ENCODE measurements around the gene TRIO.

Gene TRIO

DNA sequence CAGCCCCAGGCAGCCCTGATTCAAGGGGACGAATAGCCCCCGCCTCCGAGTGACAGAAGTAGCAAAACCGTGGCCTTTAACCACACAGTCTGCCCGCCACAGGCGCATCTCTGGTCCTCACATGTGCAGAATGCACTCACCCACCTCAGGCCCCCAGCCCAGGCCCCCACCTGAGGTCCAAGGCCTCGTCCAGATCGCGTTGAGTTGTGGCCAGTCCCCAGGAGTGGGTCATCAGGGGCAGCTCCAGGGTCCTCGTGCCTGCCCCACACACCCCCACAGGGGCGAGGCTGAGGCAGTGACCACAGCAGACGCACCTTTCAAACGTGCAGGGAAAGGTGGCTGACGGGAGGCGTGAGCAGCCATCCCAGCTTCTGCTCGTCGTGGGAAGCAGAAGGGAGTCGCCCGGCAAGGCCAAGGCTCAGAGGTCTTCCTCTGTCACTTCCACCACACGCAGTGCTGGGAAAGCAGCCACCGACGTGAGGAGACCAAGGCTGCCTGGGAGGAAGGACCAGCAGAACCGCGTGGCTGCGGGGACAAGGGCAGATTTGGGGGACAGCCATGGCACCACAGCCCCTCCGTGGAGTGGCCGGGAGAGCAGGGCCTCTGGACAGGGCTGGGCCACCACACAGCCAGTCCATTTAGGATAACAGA is 360.7 kb downstream of the TRIO start:
- DNase-seq, result no peak

DNA sequence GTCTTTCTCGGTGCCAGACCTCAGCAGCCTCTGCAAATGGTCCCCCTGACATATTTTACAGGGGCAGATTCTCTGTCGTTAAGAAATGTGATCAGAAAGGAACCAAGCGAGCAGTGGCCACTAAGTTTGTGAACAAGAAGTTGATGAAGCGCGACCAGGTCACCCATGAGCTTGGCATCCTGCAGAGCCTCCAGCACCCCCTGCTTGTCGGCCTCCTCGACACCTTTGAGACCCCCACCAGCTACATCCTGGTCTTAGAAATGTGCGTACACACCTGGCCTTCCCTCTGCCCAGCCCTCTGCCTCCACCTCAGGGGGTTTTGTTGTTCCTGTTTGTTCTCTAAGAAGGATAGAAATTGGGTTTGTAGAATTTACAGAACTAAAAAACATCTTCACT is 361.2 kb downstream of the TRIO start:
- no peak for DNase-seq

DNA sequence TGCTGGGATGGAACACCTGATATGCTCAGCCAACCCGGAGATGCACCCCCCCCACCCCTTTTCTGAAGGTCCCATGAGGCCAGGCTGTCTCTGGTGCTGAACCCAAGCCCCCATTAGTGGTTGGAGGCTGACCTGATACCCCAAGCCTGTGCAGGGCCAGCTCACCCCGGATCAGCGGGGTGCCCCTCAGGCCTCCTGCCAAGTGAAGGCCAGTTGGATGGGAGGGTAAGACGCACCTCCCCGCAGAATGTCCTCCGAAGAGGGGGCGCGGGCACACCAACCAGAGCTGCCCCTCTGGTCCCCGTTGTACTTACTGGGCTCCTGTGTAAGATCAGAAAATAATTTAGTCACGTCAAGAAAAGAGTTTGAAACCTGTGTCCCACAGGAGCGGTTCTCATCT is 361.7 kb downstream of the TRIO start:
- DNase-seq, result no peak

DNA sequence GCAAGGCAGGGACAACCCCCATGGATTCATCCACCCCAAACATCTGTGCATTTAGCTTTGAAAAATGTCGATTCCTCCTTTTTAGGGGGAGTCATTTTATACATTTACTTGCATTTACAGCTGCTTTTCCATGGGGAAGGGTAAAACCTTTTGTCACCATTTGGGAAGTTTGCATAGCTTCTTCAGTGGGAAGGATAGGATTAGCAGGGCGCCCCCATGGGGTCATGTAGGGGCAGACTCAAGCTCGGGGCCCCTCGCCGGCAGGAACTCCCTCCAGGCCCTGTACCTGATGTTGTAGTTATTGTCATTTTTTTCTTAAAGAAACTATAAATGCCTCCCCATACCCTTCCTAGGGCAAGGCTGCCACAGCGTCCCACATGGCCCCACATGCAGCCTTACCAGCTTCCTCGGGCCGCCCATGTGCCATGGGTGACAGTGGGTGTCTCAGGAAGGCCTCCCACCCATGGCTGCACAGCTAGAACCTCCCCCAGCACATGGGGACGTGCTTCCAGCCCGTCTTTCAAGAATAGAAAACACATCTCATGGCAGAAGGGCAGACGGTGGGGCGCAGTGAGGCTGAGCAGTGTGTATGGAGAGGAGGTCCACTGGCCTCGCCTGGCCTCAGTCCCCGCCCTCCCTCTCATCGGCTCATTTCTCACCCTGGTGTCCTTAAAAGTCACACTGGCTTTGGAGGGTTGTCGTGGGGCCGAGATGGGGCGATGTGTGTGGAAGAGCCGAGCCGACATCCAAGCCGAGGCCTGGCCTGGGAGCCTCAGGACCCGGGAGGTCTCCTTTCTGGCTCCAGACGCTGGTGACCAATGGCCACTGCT is 362.4 kb downstream of the TRIO start:
- DNase-seq, result no peak

DNA sequence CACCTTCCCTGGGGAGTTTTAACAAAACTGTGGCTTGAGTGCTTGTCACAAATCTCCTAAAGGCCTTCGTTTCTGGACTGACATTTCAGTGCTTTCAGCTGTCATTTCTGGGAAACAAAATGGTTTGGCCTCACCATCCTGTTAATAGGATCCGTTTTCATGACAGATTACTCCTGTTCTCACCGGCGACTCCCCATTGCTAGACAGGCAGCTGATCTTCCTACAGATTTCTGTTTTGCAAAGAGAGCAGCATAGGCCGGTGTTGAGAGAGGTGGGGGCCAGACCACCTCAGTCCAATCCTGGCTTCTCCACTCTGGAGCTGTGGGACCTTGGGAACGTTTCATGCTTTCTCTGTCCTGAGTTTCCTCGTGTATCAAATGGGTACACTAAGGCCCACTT is 363.0 kb downstream of the TRIO start:
- no peak for DNase-seq

DNA sequence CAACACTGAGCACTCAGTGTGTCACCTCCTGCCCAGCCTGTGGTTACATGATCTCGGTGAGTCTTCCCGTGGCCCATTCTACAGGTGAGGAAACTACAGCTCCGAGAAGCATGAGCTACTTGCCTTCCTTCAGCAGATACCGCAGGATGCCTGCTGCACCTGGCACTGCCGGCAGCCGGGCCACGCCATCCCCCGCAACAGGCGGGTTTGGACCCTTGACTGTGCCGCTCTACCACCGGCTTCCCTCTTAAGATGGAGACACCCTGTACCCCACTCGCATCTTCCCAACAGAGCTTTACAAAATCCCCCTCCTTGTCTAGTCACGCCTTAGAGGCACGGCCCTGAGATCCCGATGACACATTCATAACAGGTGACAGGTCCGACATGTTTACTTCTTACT is 363.5 kb downstream of the TRIO start:
- DNase-seq, result no peak

DNA sequence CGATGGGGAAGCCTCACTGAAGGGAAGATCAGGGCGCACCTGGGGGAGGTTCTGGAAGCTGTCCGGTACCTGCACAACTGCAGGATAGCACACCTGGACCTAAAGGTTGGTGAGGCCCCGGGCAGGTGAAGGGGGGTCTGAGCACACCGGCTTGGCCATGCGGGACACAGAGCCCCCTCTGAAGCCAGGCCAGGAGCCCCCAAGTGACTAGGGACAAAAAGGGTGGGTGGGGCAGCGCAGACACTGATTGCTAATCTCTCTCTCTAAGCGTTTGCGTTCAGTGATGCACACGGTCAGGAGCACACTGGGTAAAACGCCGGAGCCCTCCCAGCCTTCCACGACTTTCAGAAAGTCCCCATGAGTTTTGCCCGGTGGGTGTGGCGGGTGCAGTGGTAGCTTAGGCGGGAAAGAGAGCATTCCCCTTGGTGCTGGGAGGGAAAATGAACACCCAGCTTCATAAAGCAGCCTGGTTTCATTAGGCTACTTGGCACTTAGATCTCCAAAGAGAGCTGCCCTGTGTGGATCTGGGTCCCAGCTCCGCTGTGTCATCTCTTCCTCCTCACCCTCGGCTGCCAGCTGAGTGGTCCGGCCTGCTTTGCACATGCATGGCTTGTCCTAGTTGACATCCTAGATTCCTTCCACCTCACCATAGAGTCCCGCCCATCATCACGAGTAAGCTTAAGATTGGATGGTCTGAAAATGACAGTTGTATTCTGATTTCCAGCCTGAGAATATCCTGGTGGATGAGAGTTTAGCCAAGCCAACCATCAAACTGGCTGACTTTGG is 364.2 kb downstream of the TRIO start:
- no peak for DNase-seq

DNA sequence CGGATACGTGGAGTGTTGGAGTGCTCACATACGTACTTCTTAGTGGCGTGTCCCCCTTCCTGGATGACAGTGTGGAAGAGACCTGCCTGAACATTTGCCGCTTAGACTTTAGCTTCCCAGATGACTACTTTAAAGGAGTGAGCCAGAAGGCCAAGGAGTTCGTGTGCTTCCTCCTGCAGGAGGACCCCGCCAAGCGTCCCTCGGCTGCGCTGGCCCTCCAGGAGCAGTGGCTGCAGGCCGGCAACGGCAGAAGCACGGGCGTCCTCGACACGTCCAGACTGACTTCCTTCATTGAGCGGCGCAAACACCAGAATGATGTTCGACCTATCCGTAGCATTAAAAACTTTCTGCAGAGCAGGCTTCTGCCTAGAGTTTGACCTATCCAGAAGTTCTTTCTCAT is 364.9 kb downstream of the TRIO start:
- no peak for DNase-seq

DNA sequence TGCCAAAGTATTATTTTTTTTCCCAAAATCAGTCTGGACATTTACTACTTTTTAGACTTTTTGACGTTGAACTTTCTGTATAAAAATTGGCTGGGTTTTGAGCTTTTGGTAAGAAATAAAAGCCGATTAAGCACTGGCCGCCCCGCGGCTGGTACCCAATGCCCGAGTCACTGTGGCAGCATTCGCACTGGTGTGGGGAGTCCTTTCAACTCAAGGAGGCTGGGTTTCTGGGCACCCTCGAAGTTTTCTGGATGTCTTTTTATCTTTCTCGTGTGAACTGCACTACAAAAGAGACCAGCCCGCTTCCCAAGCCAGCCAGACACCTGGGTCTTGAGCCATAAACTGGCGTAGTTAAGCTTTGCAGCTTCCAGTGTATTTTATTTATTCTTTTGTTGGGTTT is 366.4 kb downstream of the TRIO start:
- DNase-seq, result no peak

DNA sequence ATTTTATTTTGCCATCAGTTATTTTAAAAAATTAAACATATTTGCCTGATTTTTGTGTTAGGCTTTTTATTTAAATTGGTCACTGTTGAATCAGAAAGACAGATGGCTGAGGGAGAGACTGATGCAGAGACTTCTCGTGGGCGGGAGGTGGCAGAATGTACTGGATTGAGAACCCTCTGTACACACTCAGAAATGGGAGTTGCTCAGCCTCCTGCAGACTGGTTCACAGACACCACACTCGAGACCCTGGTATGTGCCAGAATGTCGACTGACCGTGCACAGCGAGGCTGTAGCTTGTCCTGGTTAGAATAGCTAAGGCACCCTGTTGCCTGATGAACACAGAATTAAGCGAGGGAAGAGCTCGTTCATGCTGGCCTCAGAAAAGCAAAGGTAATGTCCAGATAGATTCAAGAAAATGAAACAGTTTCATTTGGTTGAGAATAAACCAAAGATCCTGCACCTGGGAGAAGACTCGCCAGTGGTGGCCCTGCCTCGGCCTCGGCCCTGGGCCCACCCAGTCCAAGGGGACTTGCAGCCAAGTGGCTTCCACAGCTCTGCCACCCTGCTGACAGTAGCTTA is 367.1 kb downstream of the TRIO start:
- no peak for DNase-seq

DNA sequence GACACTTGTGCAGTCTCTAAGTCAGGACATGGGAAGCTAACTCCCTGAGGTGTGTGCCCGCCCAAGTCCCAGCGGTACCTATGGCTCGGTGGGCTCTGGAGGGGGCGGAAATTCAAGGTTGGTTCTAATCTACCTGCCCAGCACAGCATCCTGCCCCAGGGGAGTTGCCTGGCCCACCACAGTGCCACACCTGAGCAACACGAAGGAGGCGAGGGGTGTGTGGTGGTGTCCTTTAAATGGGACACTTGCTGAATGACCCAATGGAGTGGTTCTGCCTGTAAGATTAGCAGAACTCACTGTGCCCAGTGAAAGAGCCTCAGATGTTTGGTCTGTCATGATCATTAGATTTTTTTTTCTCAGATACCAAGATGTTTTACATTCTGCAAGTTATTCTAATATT is 367.7 kb downstream of the TRIO start:
- no peak for DNase-seq

DNA sequence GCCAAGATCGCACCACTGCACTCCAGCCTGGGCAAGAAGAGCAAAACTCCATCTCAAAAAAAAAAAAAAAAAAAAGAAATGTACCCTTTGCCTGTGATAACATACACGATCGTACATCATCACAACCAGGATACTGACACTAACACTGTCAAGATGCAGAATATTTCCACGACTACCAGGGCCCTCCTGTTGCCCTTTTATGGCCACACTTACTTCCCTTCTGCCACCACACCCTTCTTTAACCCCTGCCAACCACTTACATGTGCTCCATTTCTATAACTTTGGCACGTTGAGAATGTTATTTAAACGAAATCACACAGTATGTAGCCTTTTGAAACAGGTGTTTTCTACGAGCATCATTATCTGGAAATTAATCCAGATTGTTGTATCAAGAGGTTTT is 369.4 kb downstream of the TRIO start:
- no peak for DNase-seq

DNA sequence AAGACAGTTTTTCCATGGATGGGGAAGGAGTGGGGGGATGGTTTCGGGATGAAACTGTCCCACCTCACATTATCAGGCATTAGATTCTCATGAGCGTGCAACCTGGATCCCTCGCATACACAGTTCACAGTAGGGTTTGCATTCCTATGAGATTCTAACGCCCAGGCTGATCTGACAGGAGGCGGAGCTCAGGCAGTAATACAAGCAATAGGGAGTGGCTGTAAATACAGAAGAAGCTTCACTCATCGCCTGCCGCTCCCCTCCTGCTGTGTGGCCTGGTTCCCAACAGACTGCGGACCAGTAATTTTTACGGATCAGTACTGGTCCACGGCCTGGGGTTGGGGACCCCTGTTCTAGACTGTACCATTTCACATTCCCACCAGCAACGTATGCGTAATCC is 370.1 kb downstream of the TRIO start:
- DNase-seq, result no peak

DNA sequence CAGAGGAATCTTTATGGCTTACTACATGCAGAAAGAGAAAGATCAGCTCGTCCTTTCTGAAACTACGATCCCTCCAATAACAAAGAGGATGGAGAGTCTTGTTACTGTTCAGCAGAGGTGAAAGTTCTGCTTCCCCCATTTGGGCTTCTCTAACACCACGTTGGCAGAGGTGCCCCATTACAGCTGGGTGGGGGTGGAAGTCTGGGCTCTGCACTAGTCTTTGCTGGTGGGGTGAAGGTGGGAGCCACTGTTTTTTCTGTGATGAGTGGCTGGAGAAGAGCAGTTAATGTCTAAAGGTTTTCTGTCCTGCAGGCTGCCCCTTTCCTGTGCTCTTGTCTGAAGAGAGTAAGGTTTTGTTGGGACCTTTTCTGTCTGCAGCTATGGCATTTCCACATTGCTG is 373.8 kb downstream of the TRIO start:
- no peak for DNase-seq

DNA sequence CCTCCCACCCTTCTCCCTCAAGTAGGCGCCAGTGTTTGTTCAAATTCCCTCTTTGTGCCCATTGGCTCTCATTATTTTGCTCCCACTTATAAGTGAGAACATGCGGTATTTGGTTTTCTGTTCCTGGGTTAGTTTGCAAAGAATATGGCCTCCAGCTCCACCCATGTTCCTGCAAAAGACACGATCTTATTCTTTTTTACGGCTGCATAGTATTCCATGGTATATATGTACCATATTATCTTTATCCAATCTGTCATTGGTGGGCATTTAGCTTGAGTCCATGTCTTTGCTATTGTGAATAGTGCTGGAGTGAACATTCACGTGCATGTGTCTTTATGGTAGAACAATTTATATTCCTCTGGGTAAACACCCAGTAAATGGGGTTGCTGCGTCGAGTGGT is 375.5 kb downstream of the TRIO start:
- no peak for DNase-seq

DNA sequence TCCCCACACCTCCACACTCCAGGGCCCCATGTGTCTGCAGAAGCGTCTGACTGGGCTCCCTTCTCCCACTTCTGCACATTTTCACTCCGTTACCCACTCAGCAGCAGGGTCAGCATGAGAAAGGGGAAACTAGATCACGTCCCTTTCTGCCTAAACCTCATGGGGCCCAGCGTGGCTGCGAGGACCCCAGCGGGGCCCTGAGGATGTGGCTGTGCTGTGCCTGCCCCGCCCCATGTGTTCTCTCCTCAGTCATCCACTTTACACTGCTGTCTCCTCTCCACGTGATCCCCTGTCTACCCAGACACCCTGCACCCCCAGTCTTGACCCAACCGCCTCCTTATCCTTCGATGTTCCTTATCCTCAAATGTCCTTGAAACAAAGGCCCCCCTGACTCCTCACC is 378.6 kb downstream of the TRIO start:
- no peak for DNase-seq

DNA sequence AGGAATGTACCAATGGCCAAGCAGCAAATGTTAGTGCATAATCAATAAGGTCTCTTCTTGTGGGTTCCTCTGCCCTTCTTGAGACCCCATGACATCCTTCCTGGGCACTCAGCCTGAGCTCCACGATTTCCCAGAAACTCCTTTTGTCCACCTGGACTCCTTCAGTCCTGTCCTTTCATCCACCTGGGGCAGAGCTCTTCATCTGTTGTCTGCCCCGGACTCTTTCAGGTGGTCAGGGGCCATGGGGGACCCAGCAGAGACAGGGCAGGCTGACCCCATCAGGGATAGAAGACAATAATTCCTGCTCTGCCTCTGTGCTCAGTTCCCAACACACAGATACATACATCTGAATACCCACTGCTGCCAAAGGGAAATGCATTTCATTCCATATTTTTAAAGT is 379.6 kb downstream of the TRIO start:
- no peak for DNase-seq

DNA sequence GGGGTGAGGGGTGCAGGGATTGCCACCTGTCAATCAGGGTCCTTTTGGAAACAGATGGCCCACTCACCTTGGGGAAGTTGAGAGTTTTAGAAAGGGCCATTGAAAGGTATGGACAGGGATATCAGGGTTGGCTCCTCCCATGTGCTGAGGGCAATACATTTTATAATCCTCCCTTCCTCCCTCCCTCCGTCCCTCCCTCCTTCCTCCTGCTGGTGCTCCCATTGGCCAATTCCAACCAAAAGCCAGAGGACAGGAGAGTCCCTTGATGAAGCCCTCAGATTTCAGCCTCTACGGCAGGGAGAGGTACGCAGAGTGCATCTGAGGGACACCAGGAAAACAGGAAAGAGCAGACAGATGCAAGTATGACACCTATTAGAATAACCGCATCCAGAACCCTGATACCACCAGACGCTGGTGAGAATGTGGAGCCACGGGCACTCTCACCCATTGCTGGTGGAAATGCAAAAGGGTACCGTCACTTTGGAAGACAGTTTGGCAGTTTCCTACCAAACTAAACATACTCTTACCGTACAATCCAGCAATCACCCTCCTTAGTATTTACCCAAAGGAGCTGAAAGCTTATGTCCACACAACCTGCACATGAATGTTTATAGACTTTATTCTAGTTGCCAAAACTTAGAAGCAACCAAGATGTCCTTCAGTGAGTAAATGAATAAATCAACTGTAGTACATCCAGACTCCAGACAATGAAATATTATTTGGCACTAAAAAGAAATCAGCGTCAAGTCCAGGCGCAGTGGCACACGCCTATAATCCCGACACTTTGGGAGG is 380.3 kb downstream of the TRIO start:
- DNase-seq, result no peak

DNA sequence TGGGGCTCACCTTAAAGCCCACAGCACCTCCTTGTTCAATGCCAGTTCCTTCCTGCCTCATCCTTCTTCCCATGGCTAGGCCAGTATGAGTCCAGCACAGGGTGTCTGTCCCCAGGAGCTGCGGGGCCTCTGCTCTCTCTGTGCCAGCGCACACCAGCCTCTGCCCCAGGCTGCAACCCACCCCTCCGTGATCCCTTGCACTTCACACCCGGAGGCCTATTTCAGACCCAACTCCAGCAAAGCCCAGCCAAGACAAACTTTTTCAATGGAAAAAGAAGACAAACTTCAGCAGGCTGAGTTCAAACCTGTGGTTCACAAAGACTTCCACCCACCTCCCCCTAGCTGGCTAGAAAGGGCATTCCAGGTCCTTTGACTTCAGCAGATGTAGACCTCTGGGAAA is 382.3 kb downstream of the TRIO start:
- DNase-seq, result no peak

DNA sequence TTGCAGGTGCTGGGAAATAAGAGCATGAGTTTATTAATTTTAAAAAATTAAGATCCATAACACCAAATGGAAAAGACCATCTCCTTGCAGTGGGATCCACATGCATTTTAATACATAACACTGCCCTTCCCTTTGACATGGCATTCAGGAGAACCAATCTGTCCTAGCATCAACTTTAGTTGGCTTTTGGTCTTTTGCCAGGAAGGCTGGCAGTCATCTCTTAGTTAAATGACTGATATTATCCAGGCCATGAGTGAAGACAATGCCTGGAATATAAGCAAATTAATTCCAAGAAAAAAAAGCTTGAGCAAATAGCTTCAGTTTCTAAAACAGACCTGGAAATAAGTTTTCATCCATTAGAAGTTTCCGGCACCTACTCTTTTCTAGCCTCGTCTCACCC is 383.4 kb downstream of the TRIO start:
- DNase-seq, result no peak

DNA sequence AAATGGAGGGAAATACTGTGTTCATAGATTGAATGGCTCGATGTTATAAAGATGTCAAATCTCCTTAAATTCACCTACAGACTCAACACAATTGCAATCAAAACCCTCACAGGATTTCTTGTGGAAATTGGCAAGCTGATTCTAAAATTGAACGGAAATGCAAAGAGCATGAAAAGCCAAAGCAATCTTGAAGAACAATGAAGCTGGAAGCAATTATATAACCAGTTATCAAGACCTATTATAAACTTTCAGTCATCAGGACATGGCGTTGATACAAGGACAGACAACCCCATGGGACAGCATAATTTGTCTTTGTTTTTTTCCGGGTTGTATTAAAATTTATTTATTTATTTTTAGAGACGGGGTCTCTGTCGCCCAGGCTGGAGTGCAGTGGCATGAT is 385.0 kb downstream of the TRIO start:
- DNase-seq, result no peak

DNA sequence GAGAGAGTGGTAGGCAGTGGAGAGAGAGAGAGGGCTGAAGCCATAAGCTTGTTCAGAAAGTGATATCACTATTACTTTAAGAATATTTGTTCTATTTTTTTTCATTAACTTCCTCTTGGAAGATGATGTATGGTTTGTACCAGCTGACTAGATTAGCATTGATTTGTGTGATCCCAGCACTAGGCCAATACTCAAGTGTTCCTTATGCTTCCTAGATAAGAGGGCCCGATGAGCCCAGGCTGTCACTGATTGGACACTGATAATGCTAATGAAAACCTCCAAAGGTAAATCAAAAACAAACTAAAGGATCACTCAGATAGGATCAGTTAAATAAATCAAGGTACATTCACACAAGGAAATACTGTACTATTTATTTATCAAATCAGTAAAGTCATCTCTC is 385.8 kb downstream of the TRIO start:
- DNase-seq, result no peak

DNA sequence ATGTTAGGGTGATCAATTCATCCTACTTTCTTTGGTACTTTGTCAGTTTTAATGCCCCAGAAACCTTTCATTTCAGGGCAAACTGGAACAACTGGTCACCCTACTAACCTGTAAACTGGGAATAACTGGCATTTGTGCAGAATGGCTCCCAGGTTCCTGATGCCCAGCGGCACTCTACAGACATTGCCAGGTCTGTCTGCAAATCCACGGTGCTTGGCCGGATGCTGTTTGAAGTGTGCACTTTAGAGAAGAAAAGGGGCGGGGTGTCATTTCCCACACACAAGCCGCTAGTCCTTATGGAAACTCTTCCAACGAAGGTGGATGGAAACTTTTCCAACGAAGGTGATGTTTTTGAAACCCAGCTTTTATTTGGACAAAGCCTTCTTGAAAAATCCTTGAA is 388.5 kb downstream of the TRIO start:
- no peak for DNase-seq

All from NCI-H1105 (cell line).